Measurements from ENCODE around the gene PEX5L.

GRCh38 chr3:180072786-180073185 lies 36.0 kb upstream of the PEX5L start:
- TF ChIP-seq, protein P1, sequence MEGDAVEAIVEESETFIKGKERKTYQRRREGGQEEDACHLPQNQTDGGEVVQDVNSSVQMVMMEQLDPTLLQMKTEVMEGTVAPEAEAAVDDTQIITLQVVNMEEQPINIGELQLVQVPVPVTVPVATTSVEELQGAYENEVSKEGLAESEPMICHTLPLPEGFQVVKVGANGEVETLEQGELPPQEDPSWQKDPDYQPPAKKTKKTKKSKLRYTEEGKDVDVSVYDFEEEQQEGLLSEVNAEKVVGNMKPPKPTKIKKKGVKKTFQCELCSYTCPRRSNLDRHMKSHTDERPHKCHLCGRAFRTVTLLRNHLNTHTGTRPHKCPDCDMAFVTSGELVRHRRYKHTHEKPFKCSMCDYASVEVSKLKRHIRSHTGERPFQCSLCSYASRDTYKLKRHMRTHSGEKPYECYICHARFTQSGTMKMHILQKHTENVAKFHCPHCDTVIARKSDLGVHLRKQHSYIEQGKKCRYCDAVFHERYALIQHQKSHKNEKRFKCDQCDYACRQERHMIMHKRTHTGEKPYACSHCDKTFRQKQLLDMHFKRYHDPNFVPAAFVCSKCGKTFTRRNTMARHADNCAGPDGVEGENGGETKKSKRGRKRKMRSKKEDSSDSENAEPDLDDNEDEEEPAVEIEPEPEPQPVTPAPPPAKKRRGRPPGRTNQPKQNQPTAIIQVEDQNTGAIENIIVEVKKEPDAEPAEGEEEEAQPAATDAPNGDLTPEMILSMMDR (IDR thresholded peaks at IDR 0.05): no peak
- TF ChIP-seq MLX (CRISPR knock-in tag; IDR thresholded peaks at IDR 0.05) (no peak), KAT7 (CRISPR knock-in tag; IDR thresholded peaks at IDR 0.05; ENCODE audit: borderline replicate concordance) (no peak), ZNF396 (CRISPR knock-in tag; IDR thresholded peaks at IDR 0.05; ENCODE audit: borderline replicate concordance) (no peak)

All from WTC11 (cell line).